ENCODE measurements around the gene OTUD3. TPM values are rescaled to one million over a fixed set of nuclear protein-coding genes. Genes with fewer than 3 reads are reported as not detected.

The OTUD3 gene
- total and polyA plus RNA-seq, 9 of the 15 experiments (the other 6 are each of a cell fraction or from before 2014, with no cell fraction given): 2.0 to 16.6 (median 11.0) TPM

- no peak for TF ChIP-seq PTBP1 (IDR thresholded peaks at IDR 0.05; ENCODE audit: low read depth, low read length)
Observed at GRCh38 chr1:19844731-19845495, 37.3 kb upstream of the OTUD3 start (continued).

- CTCF ChIA-PET (ENCODE audit: low intra/inter-chr PET ratio): no interaction called here
- no peak for DNase-seq (ENCODE audit: extremely low read depth in 1 of 4, low spot score in 3 of 4)
- H3K9me3 ChIP-seq (replicated peaks; ENCODE audit: control insufficient read depth, insufficient read depth, low read depth, low read length): no peaks in the 10 kb centered on the region
- no peak for ATAC-seq
- H3K27ac ChIP-seq (ENCODE audit: extremely low read depth, low read depth, low read length): no peak overlapping the region
- in situ Hi-C loops (cut with MboI) (no loop called here), intact Hi-C loops (cut with micrococcal nuclease) (no loop called here)
- TF ChIP-seq BRD9 (IDR thresholded peaks at IDR 0.05; ENCODE audit: low read depth, partially characterized antibody): no peak
- TF ChIP-seq CEBPG (CRISPR knock-in tag; IDR thresholded peaks at IDR 0.05): no peak
- peak; percentile 39 to 64; a peak in 2 of 4 replicates for TF ChIP-seq CEBPG (tag; conservative IDR thresholded peaks at IDR 0.05 in 1 of 2, IDR thresholded peaks at IDR 0.05 in 1 of 2)
- TF ChIP-seq CEBPB (tag; IDR thresholded peaks at IDR 0.05): peak; percentile 55
- TF ChIP-seq C11orf30 (IDR thresholded peaks at IDR 0.05; ENCODE audit: low read depth): peak; percentile 2; the same call in 1 of the 2 replicates
- TF ChIP-seq PKNOX1 (IDR thresholded peaks at IDR 0.05): no peak
- TF ChIP-seq ZNF146 (CRISPR knock-in tag; IDR thresholded peaks at IDR 0.05; ENCODE audit: unreplicated experiment): no peak
- no peak for TF ChIP-seq ZNF398 (CRISPR knock-in tag; IDR thresholded peaks at IDR 0.05)
- TF ChIP-seq AFF1 (IDR thresholded peaks at IDR 0.05; ENCODE audit: low read depth in 1 of 2, partially characterized antibody in 2 of 2): no peak
- no peak overlapping the region for H3K9ac ChIP-seq (ENCODE audit: insufficient read depth in 1 of 2, low read depth in 2 of 2, low read length in 2 of 2)
- no peaks in the 10 kb centered on the region for H4K20me1 ChIP-seq (replicated peaks; ENCODE audit: control insufficient read depth, insufficient read depth, low read length)
- H3K36me3 ChIP-seq (ENCODE audit: control insufficient read depth, insufficient read depth, low read length): no peaks in the 10 kb centered on the region
- BruUV-seq (replicated peaks): no TSS peak
- H3K79me2 ChIP-seq (ENCODE audit: control insufficient read depth, insufficient read depth, low read length): no peaks in the 10 kb centered on the region
- peaks cover 26 to 43% of the 10 kb centered on the region in 2 experiments for H3K27me3 ChIP-seq (ENCODE audit: control insufficient read depth in 2 of 2, insufficient read depth in 2 of 2, low read length in 2 of 2)
- H3K4me2 ChIP-seq (ENCODE audit: insufficient read depth, low read length): no peak overlapping the region
- FAIRE-seq: no peak
- WGBS (ENCODE audit: insufficient coverage, low coverage, missing lambda C conversion rate): 12% methylated on average over 8 of the region's 8 CpGs
- no peak overlapping the region for H2AFZ ChIP-seq (ENCODE audit: low read depth, low read length)
- POLR2A ChIA-PET: interaction anchor here (0.7 to 1.5 kb wide), 2 partner anchors 24 to 610 kb away, joined by 3 to 4 read pairs; no protein-coding TSS in a partner anchor
- no peak overlapping the region for H3K4me3 ChIP-seq
- H3K4me1 ChIP-seq (replicated peaks in 1 of 2; ENCODE audit: control insufficient read depth in 2 of 2, insufficient read depth in 2 of 2, low read length in 2 of 2): no peaks in the 10 kb centered on the region
- no peaks in the 10 kb centered on the region for H3K9me1 ChIP-seq (ENCODE audit: control insufficient read depth, insufficient read depth, low read length)
Observed at GRCh38 chr1:19845555-19845954, 36.6 kb upstream of the OTUD3 start.
